GM18909 (cell line): Measurements from ENCODE around the gene EFHC1.
A peak's percentile ranks its signal among the peaks of the same experiment; 100 is the strongest.

ENCODE experiments used
- ATAC-seq: cut with Tn5 transposase; IDR thresholded peaks from one replicate; pipeline ENCODE4 v1.9.1; 2021; ENCODE audit warnings: mild to moderate bottlenecking; ENCODE audit not compliant: unreplicated experiment, poor library complexity

Gene EFHC1

GRCh38 chr6:52535711-52536423 lies 115.7 kb downstream of the EFHC1 start:
- ATAC-seq = peak; percentile 4

- ATAC-seq = peak; percentile 46
Measured at GRCh38 chr6:52536424-52536916, 116.3 kb downstream of the EFHC1 start.

GRCh38 chr6:52537001-52537753 lies 117.0 kb downstream of the EFHC1 start:
- ATAC-seq = peak; percentile 68

GRCh38 chr6:52538252-52538900 lies 118.2 kb downstream of the EFHC1 start:
- ATAC-seq = no peak

- no peak for ATAC-seq
Measured at GRCh38 chr6:52538901-52539354, 118.8 kb downstream of the EFHC1 start.

GRCh38 chr6:52539607-52540006 lies 119.5 kb downstream of the EFHC1 start:
- no peak for ATAC-seq

- ATAC-seq = no peak
Measured at GRCh38 chr6:52540286-52540902, 120.3 kb downstream of the EFHC1 start.

GRCh38 chr6:52541135-52541534 lies 121.0 kb downstream of the EFHC1 start:
- ATAC-seq = no peak

GRCh38 chr6:52543262-52543661 lies 123.1 kb downstream of the EFHC1 start:
- ATAC-seq = no peak

GRCh38 chr6:52543729-52544601 lies 123.8 kb downstream of the EFHC1 start:
- ATAC-seq = no peak

- ATAC-seq = no peak
Measured at GRCh38 chr6:52544602-52545405, 124.7 kb downstream of the EFHC1 start.

- no peak for ATAC-seq
Measured at GRCh38 chr6:52545406-52546119, 125.4 kb downstream of the EFHC1 start.

- peak; percentile 67 for ATAC-seq
Measured at GRCh38 chr6:52546192-52546591, 126.0 kb downstream of the EFHC1 start.

GRCh38 chr6:52546678-52547077 lies 126.5 kb downstream of the EFHC1 start:
- ATAC-seq = peak; percentile 86

- ATAC-seq = no peak
Measured at GRCh38 chr6:52547647-52548352, 127.7 kb downstream of the EFHC1 start.

- no peak for ATAC-seq
Measured at GRCh38 chr6:52548353-52548713, 128.2 kb downstream of the EFHC1 start.

GRCh38 chr6:52548999-52549398 lies 128.9 kb downstream of the EFHC1 start:
- ATAC-seq = no peak

GRCh38 chr6:52549428-52549827 lies 129.3 kb downstream of the EFHC1 start:
- no peak for ATAC-seq
